HPDE6-E6E7 (cell line): Measurements from ENCODE around the gene RAB34.
"Not testable (repeated sequence)": the region's sequence is repeated elsewhere in the genome, so short reads cannot be mapped to it uniquely, and the experiment has no call there.

Source experiments
- DNase-seq: peaks from one replicate; pipeline ENCODE4 v3.0.0; 2011; ENCODE audit warnings: missing footprints; ENCODE audit errors: extremely low spot score

RAB34 gene

GRCh38 chr17:28746611-28747050, 29.0 kb upstream of the RAB34 start:
- no peak for DNase-seq

GRCh38 chr17:28745786-28746411, 28.2 kb upstream of the RAB34 start:
- DNase-seq: no peak

- no peak for DNase-seq
Measured at GRCh38 chr17:28744972-28745785, 27.5 kb upstream of the RAB34 start.

- DNase-seq: no peak
Measured at GRCh38 chr17:28744104-28744971, 26.7 kb upstream of the RAB34 start.

GRCh38 chr17:28743243-28744103, 25.8 kb upstream of the RAB34 start, which contains the start of gene TRAF4:
TSS of gene TRAF4 (plus strand) at chr17:28744011. CDS start at chr17:28744113, 102 bp downstream.
- no peak for DNase-seq

- no peak for DNase-seq
Measured at GRCh38 chr17:28741358-28742349, 24.0 kb upstream of the RAB34 start.

GRCh38 chr17:28740406-28741357, 23.0 kb upstream of the RAB34 start:
- DNase-seq: no peak

GRCh38 chr17:28738680-28739384, 21.2 kb upstream of the RAB34 start:
- no peak for DNase-seq

GRCh38 chr17:28737770-28738679, 20.4 kb upstream of the RAB34 start:
- no peak for DNase-seq

GRCh38 chr17:28737316-28737715, 19.6 kb upstream of the RAB34 start:
- no peak for DNase-seq

- not testable (repeated sequence) for DNase-seq
Measured at GRCh38 chr17:28735913-28736769, 18.5 kb upstream of the RAB34 start.

GRCh38 chr17:28735242-28735722, 17.6 kb upstream of the RAB34 start:
- no peak for DNase-seq

- DNase-seq: no peak
Measured at GRCh38 chr17:28734712-28735241, 17.1 kb upstream of the RAB34 start.

GRCh38 chr17:28733346-28733745, 15.7 kb upstream of the RAB34 start:
- DNase-seq: no peak

- DNase-seq: no peak
Measured at GRCh38 chr17:28729950-28730330, 12.3 kb upstream of the RAB34 start.
